Measurements from ENCODE around the gene TMEM60. TPM values are rescaled to one million over a fixed set of nuclear protein-coding genes. Genes with fewer than 3 reads are reported as not detected.

TMEM60 gene
- total and polyA plus RNA-seq, 2 of the 13 experiments (the other 11 are each of a cell fraction or from before 2014, with no cell fraction given), result 25.6 to 27.7 TPM

GRCh38 chr7:77798394-77799077 is at the start of gene TMEM60, which contains the start of gene PHTF2 (continued):
- TF ChIP-seq AHDC1 (CRISPR knock-in tag; IDR thresholded peaks at IDR 0.05; ENCODE audit: borderline replicate concordance) (peak; percentile 31; the same call in 1 of the 2 replicates), ZFP1 (CRISPR knock-in tag; IDR thresholded peaks at IDR 0.05) (no peak), CREBL2 (CRISPR knock-in tag; IDR thresholded peaks at IDR 0.05; ENCODE audit: borderline replicate concordance) (no peak), ZBTB7A (CRISPR knock-in tag; IDR thresholded peaks at IDR 0.05) (no peak), TCF12 (IDR thresholded peaks at IDR 0.05) (no peak), TCF12 (CRISPR knock-in tag; IDR thresholded peaks at IDR 0.05) (no peak), IKZF5 (CRISPR knock-in tag; IDR thresholded peaks at IDR 0.05) (peak; percentile 72), ZSCAN25 (CRISPR knock-in tag; IDR thresholded peaks at IDR 0.05) (no peak), EED (CRISPR knock-in tag; IDR thresholded peaks at IDR 0.05) (peak; percentile 25; the same call in 1 of the 2 replicates), SP140L (CRISPR knock-in tag; IDR thresholded peaks at IDR 0.05; ENCODE audit: borderline replicate concordance) (no peak), PCBP1 (IDR thresholded peaks at IDR 0.05; ENCODE audit: borderline replicate concordance, low read depth, low read length) (no peak), HNRNPH1 (optimal IDR thresholded peaks at IDR 0.05; ENCODE audit: low read depth, low read length) (no peak), TEAD3 (CRISPR knock-in tag; optimal IDR thresholded peaks at IDR 0.05; ENCODE audit: borderline replicate concordance) (no peak)
- TF ChIP-seq, protein P1, sequence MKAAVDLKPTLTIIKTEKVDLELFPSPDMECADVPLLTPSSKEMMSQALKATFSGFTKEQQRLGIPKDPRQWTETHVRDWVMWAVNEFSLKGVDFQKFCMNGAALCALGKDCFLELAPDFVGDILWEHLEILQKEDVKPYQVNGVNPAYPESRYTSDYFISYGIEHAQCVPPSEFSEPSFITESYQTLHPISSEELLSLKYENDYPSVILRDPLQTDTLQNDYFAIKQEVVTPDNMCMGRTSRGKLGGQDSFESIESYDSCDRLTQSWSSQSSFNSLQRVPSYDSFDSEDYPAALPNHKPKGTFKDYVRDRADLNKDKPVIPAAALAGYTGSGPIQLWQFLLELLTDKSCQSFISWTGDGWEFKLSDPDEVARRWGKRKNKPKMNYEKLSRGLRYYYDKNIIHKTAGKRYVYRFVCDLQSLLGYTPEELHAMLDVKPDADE (CRISPR knock-in tag; IDR thresholded peaks at IDR 0.05), result no peak
- TF ChIP-seq, protein P2, sequence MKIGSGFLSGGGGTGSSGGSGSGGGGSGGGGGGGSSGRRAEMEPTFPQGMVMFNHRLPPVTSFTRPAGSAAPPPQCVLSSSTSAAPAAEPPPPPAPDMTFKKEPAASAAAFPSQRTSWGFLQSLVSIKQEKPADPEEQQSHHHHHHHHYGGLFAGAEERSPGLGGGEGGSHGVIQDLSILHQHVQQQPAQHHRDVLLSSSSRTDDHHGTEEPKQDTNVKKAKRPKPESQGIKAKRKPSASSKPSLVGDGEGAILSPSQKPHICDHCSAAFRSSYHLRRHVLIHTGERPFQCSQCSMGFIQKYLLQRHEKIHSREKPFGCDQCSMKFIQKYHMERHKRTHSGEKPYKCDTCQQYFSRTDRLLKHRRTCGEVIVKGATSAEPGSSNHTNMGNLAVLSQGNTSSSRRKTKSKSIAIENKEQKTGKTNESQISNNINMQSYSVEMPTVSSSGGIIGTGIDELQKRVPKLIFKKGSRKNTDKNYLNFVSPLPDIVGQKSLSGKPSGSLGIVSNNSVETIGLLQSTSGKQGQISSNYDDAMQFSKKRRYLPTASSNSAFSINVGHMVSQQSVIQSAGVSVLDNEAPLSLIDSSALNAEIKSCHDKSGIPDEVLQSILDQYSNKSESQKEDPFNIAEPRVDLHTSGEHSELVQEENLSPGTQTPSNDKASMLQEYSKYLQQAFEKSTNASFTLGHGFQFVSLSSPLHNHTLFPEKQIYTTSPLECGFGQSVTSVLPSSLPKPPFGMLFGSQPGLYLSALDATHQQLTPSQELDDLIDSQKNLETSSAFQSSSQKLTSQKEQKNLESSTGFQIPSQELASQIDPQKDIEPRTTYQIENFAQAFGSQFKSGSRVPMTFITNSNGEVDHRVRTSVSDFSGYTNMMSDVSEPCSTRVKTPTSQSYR (CRISPR knock-in tag; IDR thresholded peaks at IDR 0.05; ENCODE audit: borderline replicate concordance), result peak; percentile 94
- TF ChIP-seq, protein P3, sequence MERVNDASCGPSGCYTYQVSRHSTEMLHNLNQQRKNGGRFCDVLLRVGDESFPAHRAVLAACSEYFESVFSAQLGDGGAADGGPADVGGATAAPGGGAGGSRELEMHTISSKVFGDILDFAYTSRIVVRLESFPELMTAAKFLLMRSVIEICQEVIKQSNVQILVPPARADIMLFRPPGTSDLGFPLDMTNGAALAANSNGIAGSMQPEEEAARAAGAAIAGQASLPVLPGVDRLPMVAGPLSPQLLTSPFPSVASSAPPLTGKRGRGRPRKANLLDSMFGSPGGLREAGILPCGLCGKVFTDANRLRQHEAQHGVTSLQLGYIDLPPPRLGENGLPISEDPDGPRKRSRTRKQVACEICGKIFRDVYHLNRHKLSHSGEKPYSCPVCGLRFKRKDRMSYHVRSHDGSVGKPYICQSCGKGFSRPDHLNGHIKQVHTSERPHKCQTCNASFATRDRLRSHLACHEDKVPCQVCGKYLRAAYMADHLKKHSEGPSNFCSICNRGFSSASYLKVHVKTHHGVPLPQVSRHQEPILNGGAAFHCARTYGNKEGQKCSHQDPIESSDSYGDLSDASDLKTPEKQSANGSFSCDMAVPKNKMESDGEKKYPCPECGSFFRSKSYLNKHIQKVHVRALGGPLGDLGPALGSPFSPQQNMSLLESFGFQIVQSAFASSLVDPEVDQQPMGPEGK (CRISPR knock-in tag; IDR thresholded peaks at IDR 0.05), result peak; percentile 23; the same call in 1 of the 2 replicates

Data from HepG2 (cell line).